Measurements from ENCODE around the gene ATP6V1B1. TPM values are rescaled to one million over a fixed set of nuclear protein-coding genes. Genes with fewer than 3 reads are reported as not detected.
A peak's percentile ranks its signal among the peaks of the same experiment; 100 is the strongest.

Gene ATP6V1B1
- total and polyA plus RNA-seq, 8 donors = 1.4 to 17.0 (median 2.8) TPM

DNA sequence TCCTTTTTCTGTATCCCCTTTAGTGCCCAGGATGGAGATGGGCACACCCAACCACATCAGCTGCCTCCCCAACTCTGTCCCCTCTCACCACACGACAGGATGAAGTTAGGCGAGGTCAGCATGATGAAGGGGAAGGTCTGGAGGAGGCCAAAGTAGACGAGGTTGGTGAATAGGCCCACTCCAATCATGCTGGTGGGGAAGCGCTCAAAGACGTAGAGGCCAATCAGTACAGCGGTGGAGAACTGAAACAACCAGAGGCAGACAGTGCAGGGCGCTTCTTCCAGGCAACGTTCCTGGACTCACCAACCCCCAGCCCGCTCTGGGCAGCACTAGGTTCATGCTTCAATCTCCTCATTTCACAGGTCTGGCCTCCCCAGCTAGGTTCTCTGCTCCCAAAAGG is 56.0 kb downstream of the ATP6V1B1 start:
- H3K9me3 ChIP-seq = no peaks in the 10 kb centered on the region
- intact Hi-C loops (cut with DNase I) = no loop called here
- H3K4me1 ChIP-seq = peaks cover 0 to 12% (median 8%) of the 10 kb centered on the region in 3 donors
- TF ChIP-seq, protein P1, sequence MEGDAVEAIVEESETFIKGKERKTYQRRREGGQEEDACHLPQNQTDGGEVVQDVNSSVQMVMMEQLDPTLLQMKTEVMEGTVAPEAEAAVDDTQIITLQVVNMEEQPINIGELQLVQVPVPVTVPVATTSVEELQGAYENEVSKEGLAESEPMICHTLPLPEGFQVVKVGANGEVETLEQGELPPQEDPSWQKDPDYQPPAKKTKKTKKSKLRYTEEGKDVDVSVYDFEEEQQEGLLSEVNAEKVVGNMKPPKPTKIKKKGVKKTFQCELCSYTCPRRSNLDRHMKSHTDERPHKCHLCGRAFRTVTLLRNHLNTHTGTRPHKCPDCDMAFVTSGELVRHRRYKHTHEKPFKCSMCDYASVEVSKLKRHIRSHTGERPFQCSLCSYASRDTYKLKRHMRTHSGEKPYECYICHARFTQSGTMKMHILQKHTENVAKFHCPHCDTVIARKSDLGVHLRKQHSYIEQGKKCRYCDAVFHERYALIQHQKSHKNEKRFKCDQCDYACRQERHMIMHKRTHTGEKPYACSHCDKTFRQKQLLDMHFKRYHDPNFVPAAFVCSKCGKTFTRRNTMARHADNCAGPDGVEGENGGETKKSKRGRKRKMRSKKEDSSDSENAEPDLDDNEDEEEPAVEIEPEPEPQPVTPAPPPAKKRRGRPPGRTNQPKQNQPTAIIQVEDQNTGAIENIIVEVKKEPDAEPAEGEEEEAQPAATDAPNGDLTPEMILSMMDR (IDR thresholded peaks at IDR 0.05) = no peak
- ATAC-seq (no peak), FAIRE-seq (no peak), DNase-seq (no peak)
- H3K27ac ChIP-seq = no peak overlapping the region
- H3K27me3 ChIP-seq = no peaks in the 10 kb centered on the region
- 84 to 85% methylated on average over 9 of the region's 9 CpGs for WGBS, 2 donors
- H3K36me3 ChIP-seq = peaks cover 4 to 19% (median 11%) of the 10 kb centered on the region in 3 donors
- H3K4me3 ChIP-seq = no peak overlapping the region

DNA sequence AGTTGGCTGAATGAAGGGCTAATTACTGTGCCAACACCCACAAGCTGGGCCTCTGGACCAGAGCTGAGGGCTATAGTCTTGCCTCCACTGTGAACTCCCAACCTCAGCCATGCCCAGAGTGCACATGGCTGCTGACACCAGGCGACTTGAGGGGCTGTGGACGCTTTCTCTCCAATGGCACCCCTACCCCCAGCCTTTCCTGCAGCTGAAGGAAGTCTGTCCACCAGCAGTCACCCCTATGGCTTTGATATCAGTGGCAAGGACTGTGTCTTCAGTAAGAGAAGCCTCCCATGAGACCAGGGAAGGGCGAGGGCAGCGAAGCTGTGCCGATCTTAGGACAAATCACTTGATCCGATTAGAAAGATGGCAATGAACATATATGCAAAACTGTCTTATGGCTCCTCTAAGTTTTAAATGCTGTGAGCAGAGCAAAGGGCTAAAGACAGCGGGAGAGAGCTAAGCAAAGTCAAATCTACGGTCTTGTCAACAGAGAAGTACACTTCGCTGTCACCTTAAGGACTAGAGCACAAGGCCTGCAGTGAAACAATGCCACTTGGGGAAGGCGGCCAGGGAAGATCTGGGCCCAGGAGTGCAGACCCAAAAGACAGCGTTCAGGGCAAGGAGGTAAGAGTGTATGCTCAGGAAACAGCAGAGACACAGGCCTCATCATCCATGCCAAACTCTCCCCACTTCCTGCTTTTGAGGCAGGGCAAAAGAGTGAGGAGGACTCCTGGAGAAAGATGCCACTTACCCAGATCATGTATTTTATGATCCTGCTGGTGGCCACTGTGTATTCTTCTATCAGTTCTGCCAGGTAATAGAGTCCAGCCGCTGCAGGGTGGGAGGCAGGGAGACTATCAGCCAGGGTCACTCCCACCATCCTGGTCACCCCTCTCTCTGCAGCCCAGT is 57.5 kb downstream of the ATP6V1B1 start:
- Histone ChIP-seq H3K9me3 (no peaks in the 10 kb centered on the region), H3K4me1 (peaks cover 0 to 12% (median 8%) of the 10 kb centered on the region in 3 donors), H3K27me3 (no peaks in the 10 kb centered on the region), H3K27ac (no peak overlapping the region), H3K36me3 (peaks cover 4 to 12% (median 9%) of the 10 kb centered on the region in 3 donors), H3K4me3 (peak overlapping the region in 3 of 4 donors; percentile 94 to 100 (median 98))
- no peak for FAIRE-seq
- intact Hi-C loops (cut with DNase I) = no loop called here
- no peak for ATAC-seq
- 76 to 81% methylated on average over 12 of the region's 12 CpGs for WGBS, 2 donors
- DNase-seq = no peak
- TF ChIP-seq, protein P1 (IDR thresholded peaks at IDR 0.05) = no peak

DNA sequence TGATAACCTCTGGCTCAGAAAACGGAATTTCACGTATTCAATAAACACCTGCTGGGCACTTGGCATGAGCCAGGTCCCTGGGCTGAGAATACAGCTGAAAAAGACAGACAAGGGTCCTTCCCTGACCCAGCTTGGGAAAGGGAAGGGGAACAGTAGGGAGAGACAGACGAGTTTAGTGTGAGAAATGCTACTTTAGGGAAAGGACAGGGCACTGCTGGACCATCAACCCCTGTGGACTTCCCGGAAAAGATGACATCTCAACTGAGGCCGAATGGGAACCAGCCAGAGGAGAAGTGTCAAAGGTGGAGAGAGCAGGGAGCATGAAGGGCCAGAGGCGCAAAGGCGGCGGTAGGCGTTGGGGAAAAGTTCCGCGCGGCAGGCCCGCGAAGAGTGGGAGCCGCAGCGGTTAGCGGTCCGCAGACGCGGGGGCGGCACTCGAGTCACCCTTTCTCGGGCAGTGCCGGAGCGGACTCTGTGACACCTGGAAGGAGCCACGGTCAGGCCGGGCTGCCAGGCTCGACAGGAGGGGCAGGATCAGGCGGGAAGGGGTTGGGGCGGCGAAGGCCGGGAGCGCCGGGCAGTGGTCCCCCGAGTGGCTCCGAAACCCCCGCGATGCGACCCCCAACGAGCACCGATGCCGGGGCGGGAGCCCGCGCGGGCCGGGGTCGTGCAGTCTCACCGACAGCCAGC is 58.5 kb downstream of the ATP6V1B1 start:
- TF ChIP-seq, protein P1 (IDR thresholded peaks at IDR 0.05) = no peak
- 0% methylated on average over 42 to 49 of the region's 49 CpGs for WGBS, 2 donors
- peak in 1 of 6 donors; percentile 40 for DNase-seq
- intact Hi-C loops (cut with DNase I) = no loop called here
- Histone ChIP-seq H3K4me1 (peaks cover 0 to 12% (median 8%) of the 10 kb centered on the region in 3 donors), H3K9me3 (no peaks in the 10 kb centered on the region), H3K4me3 (peak overlapping the region; percentile 93 to 100 (median 96)), H3K27ac (peak overlapping the region; percentile 39 to 74 (median 56)), H3K27me3 (no peaks in the 10 kb centered on the region), H3K36me3 (peaks cover 0 to 2% (median 1%) of the 10 kb centered on the region in 3 donors)
- FAIRE-seq = no peak
- ATAC-seq = peak; percentile 15 to 50 (median 34)

DNA sequence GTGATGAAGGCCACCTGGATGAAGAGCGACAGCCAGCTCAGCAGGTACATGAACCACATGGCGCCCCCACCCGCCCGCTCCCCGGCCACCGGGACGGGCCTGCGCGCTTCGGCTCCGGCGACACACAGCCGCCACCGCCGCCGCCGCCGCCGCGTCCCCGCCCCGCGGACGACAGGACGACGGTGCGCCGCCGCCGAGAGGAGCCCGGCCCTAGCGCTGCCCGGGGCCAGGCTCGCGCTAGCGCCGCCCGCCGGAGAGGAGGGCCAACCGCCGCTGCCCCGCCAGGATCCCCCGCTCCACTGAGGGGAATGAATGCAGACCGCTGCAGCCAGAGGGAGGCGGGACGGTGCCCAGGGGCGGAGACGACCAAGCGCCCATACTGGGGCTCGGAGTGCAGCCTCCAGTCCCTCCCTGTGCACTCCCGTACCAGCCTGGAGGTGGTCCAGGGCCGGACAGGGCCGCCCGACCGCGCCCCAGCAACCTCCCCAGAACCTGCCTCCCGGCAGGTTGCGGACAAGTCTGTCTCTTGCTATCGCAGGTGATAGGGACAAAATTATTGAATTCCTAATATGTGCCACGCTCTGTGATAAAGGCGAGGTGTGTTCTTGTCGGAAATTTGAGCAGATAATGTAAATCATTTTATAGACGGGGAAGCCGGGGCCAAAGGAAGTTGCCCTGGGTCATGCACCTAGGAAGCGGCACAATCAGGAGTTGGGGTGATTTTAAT is 59.2 kb downstream of the ATP6V1B1 start, which contains the start of gene TEX261:
Gene TEX261 (minus strand): TSS at position 175 of the 727 bp plus-strand sequence. CDS start 116 bp downstream, at position 59.
- intact Hi-C loops (cut with DNase I) = no loop called here

More for the DNA sequence above, 59.2 kb downstream of the ATP6V1B1 start, which contains the start of gene TEX261:
- TF ChIP-seq, protein P1 (IDR thresholded peaks at IDR 0.05) = peak; percentile 40 to 71 (median 64)
- DNase-seq (peak; percentile 88 to 97 (median 92)), FAIRE-seq (no peak), ATAC-seq (peak; percentile 97 to 99 (median 98))
- WGBS, 2 donors = 0% methylated on average over 44 to 65 of the region's 65 CpGs
- peak within 1 kb of the TSS; percentile 93 to 100 (median 96) for H3K4me3 ChIP-seq
- H3K27ac ChIP-seq = peak within 1 kb of the TSS; percentile 39 to 74 (median 56)
- no peaks in the 10 kb centered on the region for H3K9me3 ChIP-seq
- peaks cover 0 to 12% (median 8%) of the 10 kb centered on the region in 3 donors for H3K4me1 ChIP-seq
- no peaks in the 10 kb centered on the region for H3K27me3 ChIP-seq
- H3K36me3 ChIP-seq = no peaks in the 10 kb centered on the region

All from pancreas (tissue), 10 donors.